ENCODE measurements around the gene WEE1. TPM values are rescaled to one million over a fixed set of nuclear protein-coding genes. Genes with fewer than 3 reads are reported as not detected.
A peak's percentile ranks its signal among the peaks of the same experiment; 100 is the strongest.

Gene WEE1
- total RNA-seq, 4 donors from 2014 or later, result 17.7 to 43.0 (median 26.3) TPM

DNA sequence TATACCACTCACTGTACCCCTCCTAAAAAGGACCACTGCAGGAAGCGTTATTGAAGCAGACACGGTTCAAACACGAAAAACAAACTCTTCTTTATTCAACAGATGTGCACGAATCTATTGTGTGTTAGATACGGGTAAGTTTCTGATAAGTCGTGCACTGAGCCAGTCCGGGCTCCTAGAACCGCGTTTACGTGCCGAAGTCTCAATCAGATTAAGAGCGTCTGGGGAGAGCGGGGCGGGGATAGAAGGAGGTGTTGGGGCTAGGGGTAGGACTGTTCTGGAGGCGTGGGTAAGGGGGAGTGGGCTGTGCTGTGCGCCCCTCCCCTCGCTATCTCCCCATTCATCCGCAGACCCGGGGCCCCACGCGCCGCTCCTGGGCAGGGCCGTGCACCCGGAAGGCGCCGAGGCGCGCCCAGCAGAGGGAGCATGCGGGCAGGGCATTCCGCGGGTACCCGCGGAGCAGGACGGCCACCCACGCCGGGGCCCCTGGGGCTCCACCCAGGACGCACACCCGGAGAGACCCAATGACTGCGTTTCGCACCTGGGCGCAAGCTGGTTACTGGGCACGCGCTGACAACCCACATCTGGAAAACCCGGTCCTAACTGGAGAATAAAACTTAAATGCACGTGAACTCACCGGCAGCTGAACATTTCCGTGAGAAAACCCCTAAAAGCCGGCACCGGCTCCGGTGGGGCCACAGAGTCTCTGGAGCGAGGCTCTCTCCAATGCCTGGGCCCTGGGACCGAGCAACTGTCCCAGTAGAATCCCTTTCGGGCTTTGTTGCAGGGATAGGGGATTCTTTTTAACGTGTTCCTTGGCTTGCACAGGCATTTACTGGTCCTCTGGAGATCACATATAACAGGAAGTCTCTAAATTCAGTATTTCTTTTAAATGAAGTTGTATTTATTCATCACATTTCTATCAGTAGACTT, 40.6 kb downstream of the WEE1 start:
- peak; percentile 91 for ATAC-seq (ENCODE audit: low FRiP score)
- DNase-seq (ENCODE audit: low spot score), result peak; percentile 83
- TF ChIP-seq, protein P1, sequence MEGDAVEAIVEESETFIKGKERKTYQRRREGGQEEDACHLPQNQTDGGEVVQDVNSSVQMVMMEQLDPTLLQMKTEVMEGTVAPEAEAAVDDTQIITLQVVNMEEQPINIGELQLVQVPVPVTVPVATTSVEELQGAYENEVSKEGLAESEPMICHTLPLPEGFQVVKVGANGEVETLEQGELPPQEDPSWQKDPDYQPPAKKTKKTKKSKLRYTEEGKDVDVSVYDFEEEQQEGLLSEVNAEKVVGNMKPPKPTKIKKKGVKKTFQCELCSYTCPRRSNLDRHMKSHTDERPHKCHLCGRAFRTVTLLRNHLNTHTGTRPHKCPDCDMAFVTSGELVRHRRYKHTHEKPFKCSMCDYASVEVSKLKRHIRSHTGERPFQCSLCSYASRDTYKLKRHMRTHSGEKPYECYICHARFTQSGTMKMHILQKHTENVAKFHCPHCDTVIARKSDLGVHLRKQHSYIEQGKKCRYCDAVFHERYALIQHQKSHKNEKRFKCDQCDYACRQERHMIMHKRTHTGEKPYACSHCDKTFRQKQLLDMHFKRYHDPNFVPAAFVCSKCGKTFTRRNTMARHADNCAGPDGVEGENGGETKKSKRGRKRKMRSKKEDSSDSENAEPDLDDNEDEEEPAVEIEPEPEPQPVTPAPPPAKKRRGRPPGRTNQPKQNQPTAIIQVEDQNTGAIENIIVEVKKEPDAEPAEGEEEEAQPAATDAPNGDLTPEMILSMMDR (IDR thresholded peaks at IDR 0.05), result peak in 2 of 3 donors; percentile 17 to 46

DNA sequence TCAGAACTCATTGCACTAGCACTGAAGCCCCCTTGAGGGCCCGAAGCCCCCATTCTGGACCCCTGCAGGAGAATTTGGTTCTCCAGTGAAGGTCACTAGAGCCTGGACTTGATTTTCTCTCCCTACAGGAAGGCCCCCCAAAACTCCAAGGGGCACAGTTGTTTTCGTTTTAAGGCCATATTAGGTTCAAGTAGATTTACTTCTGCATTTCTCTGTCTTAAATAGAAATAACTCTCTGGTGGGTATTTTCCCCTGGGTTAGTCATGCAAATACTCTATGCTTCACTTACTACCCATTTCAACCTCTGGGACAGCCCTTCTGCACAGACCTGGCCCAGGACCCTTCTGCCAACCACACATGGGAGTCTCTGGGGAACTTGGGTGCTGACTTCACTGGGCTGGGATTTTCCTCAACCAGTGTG, 41.6 kb downstream of the WEE1 start:
- DNase-seq (ENCODE audit: low spot score) (no peak), ATAC-seq (ENCODE audit: low FRiP score) (no peak)
- TF ChIP-seq, protein P1 (IDR thresholded peaks at IDR 0.05), result no peak

DNA sequence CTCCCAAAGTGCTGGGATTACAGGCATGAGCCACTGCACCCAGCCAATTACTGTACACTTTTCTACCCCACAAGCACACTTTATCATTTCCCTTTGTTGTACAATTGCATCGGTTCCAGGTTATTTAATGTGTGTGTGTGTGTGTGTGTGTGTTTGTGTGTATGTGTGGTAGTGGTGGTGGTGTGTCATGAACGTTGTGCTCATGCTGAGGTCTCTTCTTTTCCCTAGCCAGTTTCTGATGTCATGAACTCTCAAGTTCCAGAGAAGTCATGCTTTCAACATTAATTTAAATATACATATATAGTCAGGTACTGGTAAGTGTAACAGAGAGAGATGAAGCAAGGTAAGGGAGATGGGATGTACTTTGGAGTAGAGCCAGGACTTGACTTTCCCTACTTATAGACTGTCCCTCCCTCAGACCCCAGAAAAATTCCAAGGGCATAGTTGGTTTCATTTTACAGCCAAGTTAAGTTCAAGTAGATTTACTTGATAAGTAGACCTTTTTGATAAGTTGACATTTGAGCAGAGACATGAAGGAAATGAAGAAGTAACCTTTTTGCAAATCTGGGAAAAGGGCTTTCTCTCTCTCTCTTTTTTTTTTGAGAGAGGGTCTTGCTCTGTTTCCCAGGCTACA, 42.7 kb downstream of the WEE1 start:
- DNase-seq (ENCODE audit: low spot score) (no peak), ATAC-seq (ENCODE audit: low FRiP score) (no peak)
- TF ChIP-seq, protein P1 (IDR thresholded peaks at IDR 0.05), result no peak

DNA sequence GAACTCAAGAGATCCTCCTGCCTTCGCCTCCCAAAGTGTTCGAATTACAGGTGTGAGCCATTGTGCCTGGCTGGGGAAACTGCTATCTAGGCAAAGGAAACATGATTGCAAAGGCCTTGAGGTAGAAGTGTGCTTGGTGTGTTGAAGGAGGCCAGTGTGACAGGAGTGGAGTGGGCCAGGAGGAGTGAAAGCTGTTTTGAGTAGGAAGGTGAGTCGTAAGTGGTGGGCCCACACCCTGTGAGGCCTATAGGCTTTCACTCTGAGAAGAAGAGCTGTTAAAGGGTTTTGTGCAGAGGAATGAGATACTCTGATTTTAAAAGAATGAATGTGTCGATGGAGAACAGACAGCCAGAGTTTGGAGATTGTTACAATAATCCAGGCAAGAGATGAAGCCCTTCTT, 43.4 kb downstream of the WEE1 start:
- TF ChIP-seq, protein P1 (IDR thresholded peaks at IDR 0.05), result no peak
- ATAC-seq (ENCODE audit: low FRiP score), result no peak

DNA sequence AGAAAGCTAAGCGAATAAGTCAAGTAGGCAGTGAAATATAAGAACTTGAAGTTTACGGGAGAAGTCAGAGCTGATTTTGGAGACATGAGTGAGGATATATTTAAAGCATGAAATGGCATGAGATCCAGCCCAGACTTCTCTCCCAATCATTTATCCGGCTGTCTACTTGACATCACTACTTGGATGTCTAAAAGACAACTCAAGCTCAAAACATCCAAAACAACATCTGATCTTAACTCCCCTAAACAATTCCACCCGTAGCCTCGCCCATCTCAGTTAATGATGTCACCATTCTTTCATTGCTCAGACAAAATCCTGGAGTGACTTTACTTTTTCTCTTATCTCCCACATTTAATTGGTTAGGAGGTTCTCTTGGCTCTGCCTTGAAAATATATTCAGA, 44.5 kb downstream of the WEE1 start:
- ATAC-seq (ENCODE audit: low FRiP score), result no peak
- DNase-seq (ENCODE audit: low spot score), result no peak
- TF ChIP-seq, protein P1 (IDR thresholded peaks at IDR 0.05), result no peak

More for the DNA sequence above, 43.4 kb downstream of the WEE1 start:
- no peak for DNase-seq (ENCODE audit: low spot score)

DNA sequence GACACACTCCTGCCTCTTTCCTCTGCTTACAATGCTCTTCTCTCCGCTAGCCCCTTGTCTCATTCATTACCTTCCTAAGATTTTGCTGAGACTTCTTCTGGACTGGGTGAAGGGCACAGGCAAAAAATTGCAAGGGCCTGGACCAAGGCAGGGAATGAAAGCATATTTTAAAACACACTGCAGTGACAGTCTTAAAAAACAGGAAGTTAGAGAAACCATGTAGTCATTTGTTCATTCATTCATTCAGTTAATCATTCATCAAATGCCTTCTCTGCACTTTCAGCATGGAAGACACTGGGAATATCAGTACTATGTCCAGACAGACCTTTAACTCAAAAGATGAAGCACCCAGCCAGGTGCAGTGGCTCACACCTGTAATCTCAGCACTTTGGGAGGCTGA, 45.5 kb downstream of the WEE1 start:
- TF ChIP-seq, protein P1 (IDR thresholded peaks at IDR 0.05), result no peak
- DNase-seq (ENCODE audit: low spot score), result no peak
- no peak for ATAC-seq (ENCODE audit: low FRiP score)

Data from omental fat pad (tissue), 4 donors.